Activated T-cell treated with anti-CD3 and anti-CD28 coated beads, Interleukin-2, amount 50 U/mL, for 72 hours (primary cell): ENCODE data around the gene CTNNA1. TPM values are rescaled to one million over a fixed set of nuclear protein-coding genes. Genes with fewer than 3 reads are reported as not detected.
"Not testable (repeated sequence)": the region's sequence is repeated elsewhere in the genome, so short reads cannot be mapped to it uniquely, and the experiment has no call there.

Source experiments
- ATAC-seq, 2 donors: fragments of 150-1000 bp; cut with Tn5 transposase; replicated peaks in 1 of 2; 2 replicates each; pipeline ENCODE4 v1.10.0; 2021; ENCODE audit warnings: moderate library complexity in 2 of 2, mild to moderate bottlenecking in 1 of 2
- DNase-seq, 2 donors: peaks; one replicate each; pipeline ENCODE4 v3.0.0; 2021 to 2022; ENCODE audit warnings: mixed read lengths in 1 of 2
- H3K27ac Mint-ChIP-seq: one replicate; pipeline ENCODE4 v1.8.0; 2022; ENCODE audit warnings: mild to moderate bottlenecking, moderate library complexity, mixed read lengths
- H3K27me3 Mint-ChIP-seq: one replicate; pipeline ENCODE4 v1.8.0; 2022; ENCODE audit warnings: low read depth, mixed read lengths
- H3K36me3 Mint-ChIP-seq, 2 donors: one replicate each; pipeline ENCODE4 v1.8.0; 2022; ENCODE audit warnings: mixed read lengths in 2 of 2, mild to moderate bottlenecking in 1 of 2; ENCODE audit not compliant: insufficient read depth in 2 of 2
- H3K4me1 Mint-ChIP-seq: one replicate; pipeline ENCODE4 v1.8.0; 2022; ENCODE audit warnings: low read depth, mixed read lengths
- H3K4me3 Mint-ChIP-seq, 2 donors: one replicate each; pipeline ENCODE4 v1.8.0; 2022; ENCODE audit warnings: mild to moderate bottlenecking in 2 of 2, mixed read lengths in 2 of 2, moderate library complexity in 2 of 2
- H3K9me3 Mint-ChIP-seq, 2 donors: one replicate each; pipeline ENCODE4 v1.8.0; 2022; ENCODE audit warnings: mixed read lengths in 2 of 2
- total RNA-seq, 2 donors: library from RNA; stranded (reverse); gene quantifications; one replicate each; pipeline ENCODE4 v1.2.3, GENCODE V29; 2022

Gene CTNNA1, protein sequence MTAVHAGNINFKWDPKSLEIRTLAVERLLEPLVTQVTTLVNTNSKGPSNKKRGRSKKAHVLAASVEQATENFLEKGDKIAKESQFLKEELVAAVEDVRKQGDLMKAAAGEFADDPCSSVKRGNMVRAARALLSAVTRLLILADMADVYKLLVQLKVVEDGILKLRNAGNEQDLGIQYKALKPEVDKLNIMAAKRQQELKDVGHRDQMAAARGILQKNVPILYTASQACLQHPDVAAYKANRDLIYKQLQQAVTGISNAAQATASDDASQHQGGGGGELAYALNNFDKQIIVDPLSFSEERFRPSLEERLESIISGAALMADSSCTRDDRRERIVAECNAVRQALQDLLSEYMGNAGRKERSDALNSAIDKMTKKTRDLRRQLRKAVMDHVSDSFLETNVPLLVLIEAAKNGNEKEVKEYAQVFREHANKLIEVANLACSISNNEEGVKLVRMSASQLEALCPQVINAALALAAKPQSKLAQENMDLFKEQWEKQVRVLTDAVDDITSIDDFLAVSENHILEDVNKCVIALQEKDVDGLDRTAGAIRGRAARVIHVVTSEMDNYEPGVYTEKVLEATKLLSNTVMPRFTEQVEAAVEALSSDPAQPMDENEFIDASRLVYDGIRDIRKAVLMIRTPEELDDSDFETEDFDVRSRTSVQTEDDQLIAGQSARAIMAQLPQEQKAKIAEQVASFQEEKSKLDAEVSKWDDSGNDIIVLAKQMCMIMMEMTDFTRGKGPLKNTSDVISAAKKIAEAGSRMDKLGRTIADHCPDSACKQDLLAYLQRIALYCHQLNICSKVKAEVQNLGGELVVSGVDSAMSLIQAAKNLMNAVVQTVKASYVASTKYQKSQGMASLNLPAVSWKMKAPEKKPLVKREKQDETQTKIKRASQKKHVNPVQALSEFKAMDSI
- 10 to 100 TPM; 62.3 to 73.0 TPM for total RNA-seq

DNA sequence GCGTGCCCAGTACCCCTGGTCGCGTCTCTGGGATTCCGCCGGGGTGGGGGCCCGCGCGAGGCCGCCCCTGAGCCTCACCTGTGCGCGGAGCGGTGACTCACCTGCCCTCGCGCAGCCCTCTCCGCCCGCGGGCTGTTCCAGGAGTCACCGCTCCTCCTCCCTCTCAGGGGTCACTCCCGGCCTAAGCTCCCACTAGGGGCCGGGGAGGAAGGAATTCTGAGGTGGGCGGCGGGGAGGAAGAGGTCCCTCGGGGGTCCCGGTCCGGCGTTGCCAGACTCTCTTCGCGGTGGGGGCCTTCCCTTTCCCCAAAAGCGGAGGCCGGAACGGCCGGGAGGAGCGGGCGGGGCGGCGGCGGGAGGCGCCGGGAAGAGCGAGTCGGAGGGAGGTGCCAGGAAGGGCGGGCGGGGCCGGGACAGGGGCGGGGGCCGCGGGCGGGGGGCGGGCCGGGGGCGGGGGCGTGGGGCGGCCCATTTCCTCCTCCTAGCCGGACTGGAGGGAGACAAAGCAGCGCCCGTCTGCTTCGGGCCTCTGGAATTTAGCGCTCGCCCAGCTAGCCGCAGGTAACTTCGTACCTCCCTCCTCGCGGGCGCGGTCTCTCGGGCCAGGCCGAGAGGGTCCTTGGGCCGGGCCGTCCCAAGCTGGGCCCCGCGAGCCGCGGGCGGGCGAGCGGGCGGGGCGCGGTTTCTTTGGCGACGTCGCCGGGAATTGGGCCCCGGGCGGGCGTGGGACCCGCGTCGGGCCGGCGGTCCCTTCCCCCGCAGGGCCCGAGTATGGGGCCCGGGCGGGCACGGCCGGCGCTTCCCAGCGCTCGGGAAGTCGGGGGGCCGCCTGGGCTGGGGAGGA is at the start of gene CTNNA1:
CTNNA1 (plus strand) TSS at position 475 of the 843 bp plus-strand sequence. CDS start 28,500 bp downstream, outside the sequence.
- peaks cover 38% of the 10 kb centered on the region for H3K4me1 Mint-ChIP-seq
- ATAC-seq (peak; percentile 70), DNase-seq (peak; percentile 63 to 65)
- H3K9me3 Mint-ChIP-seq, result no peaks in the 10 kb centered on the region
- H3K4me3 Mint-ChIP-seq, result peak within 1 kb of the TSS; percentile 87 to 88
- H3K27ac Mint-ChIP-seq, result peak within 1 kb of the TSS; percentile 33
- peaks cover 42% of the 10 kb centered on the region for H3K27me3 Mint-ChIP-seq
- peaks cover 4 to 6% of the 10 kb centered on the region in 2 donors for H3K36me3 Mint-ChIP-seq

DNA sequence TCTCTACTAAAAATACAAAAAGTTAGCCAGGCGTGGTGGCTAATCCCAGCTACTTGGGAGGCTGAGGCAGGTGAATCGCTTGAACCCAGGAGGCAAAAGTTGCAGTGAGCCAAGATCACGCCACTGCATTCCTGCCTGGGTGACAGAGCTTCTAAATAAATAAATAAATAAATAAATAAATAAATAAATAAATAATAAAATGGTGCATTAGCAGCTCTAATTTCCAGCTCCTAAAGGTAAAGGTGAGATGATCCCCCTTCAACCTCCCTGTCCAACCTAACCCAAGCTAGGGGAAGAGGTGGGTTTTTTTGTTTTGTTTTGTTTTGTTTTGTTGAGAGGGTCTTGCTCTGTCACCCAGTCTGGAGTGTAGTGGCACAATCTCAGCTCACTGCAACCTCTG is 49.4 kb upstream of the CTNNA1 start:
- not testable (repeated sequence) for H3K27ac Mint-ChIP-seq, H3K9me3 Mint-ChIP-seq

DNA sequence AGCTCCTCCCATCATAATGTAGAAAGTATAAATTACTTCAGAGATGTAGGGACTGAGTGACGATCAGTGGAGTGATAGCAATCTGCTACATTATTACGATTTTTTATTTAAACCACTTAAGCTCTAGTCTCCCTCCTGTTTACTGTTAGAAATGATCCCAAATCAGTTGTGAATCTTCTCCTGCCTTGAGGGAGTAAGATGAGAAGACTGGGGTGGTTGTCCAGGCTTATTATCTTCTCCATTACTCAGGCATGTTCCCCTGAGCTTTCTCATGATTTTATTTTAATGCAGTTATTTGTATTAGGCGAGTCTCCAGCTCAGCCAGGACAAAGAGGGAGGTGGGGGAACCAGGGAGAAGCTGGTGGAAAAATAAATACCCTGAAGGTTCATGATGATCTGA is 48.2 kb upstream of the CTNNA1 start:
- Mint-ChIP-seq H3K27ac (no peak overlapping the region), H3K36me3 (no peaks in the 10 kb centered on the region), H3K4me3 (no peak overlapping the region), H3K4me1 (no peaks in the 10 kb centered on the region), H3K9me3 (peaks cover 0 to 3% of the 10 kb centered on the region in 2 donors), H3K27me3 (peaks cover 81% of the 10 kb centered on the region)
- DNase-seq (no peak), ATAC-seq (no peak)

More for the DNA sequence above, 49.4 kb upstream of the CTNNA1 start:
- not testable (repeated sequence) for H3K36me3 Mint-ChIP-seq, H3K4me3 Mint-ChIP-seq, DNase-seq, H3K4me1 Mint-ChIP-seq, ATAC-seq
- H3K27me3 Mint-ChIP-seq, result peaks cover 89% of the 10 kb centered on the region

DNA sequence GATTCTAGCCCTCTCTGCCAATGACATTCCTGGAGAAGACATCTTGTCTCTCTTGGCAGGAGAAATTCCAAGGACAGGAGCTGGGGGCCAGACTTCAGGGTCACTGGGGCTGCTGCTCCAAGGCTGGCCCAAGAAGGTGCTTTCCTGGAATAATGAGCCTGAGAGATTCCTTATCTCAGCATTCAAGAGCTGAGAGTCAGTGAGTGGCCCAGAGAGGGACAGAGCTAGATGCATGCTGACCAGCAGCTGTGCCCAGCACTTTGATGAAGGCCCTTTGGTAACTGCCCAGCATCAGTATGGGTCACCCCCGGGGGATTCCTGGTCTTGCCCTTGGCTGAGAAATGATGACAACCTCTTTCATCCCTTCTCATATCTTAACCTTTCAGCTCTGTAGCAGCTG is 47.7 kb upstream of the CTNNA1 start:
- Mint-ChIP-seq H3K4me1 (no peaks in the 10 kb centered on the region), H3K4me3 (no peak overlapping the region), H3K9me3 (peaks cover 0 to 3% of the 10 kb centered on the region in 2 donors), H3K36me3 (no peaks in the 10 kb centered on the region), H3K27me3 (peaks cover 83% of the 10 kb centered on the region), H3K27ac (no peak overlapping the region)
- DNase-seq, result no peak
- ATAC-seq, result no peak

DNA sequence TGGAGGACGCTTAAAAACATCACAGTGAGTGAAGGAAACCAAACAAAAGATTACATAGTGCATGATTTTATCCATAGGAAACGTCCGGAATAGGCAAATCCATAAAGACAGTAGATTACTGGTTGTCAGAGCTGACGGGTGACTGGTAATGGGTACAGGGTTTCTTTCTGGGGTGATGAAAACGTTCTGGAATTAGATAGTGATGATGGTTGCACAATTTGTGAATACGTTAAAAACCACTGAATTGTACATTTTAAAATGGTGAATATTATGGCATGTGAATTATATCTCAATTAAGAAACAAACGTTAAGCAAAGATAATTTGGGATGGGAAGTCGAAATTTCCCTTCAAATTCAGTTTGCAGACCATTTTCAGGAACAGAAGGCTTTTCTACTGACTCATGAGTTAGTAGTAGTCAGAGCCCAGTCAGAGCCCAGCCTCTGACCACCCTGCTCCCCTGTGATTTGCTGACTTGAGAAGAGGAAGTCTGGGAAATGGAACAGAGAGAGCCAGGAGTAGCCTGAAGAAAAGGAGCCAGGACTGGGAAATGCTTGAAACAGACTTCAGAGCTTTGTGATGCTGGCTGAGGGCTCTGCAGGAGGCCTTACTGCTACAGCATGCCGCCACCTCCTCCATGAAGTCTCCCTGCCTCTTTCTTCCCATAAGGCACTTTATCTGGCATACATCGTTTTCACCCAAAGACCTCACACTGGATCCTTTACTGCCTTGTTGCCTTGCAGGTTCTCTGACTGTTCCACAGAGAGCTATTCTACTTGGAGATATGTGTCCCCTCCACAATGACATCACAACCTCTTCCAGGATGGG is 46.4 kb upstream of the CTNNA1 start:
- H3K4me1 Mint-ChIP-seq, result no peaks in the 10 kb centered on the region
- no peak overlapping the region for H3K4me3 Mint-ChIP-seq
- H3K27me3 Mint-ChIP-seq, result peaks cover 76% of the 10 kb centered on the region
- ATAC-seq (no peak), DNase-seq (no peak)
- H3K9me3 Mint-ChIP-seq, result no peaks in the 10 kb centered on the region
- no peak overlapping the region for H3K27ac Mint-ChIP-seq
- H3K36me3 Mint-ChIP-seq, result no peaks in the 10 kb centered on the region

DNA sequence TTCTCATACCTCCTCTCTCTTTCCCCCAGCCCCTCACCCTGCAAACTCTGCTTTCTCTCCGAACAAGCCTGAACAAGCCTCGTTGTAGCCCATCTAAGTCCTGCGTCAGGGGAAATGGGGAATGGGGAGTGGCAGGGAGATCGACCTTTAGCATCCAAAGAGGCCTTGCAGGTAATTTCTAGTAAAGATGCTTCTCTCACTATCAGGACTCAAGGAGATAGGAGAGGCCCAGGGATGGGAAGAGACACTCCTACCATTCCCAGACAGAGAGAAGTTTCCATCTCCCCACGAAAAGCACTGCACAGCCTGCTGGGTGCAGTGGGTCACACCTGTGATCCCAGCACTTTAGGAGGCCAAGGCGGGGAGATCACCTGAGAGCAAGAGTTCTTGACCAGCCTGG is 44.4 kb upstream of the CTNNA1 start:
- H3K36me3 Mint-ChIP-seq, result no peaks in the 10 kb centered on the region
- peaks cover 69% of the 10 kb centered on the region for H3K27me3 Mint-ChIP-seq
- ATAC-seq (no peak), DNase-seq (no peak)
- no peak overlapping the region for H3K4me3 Mint-ChIP-seq
- no peaks in the 10 kb centered on the region for H3K9me3 Mint-ChIP-seq
- no peak overlapping the region for H3K27ac Mint-ChIP-seq
- H3K4me1 Mint-ChIP-seq, result no peaks in the 10 kb centered on the region

DNA sequence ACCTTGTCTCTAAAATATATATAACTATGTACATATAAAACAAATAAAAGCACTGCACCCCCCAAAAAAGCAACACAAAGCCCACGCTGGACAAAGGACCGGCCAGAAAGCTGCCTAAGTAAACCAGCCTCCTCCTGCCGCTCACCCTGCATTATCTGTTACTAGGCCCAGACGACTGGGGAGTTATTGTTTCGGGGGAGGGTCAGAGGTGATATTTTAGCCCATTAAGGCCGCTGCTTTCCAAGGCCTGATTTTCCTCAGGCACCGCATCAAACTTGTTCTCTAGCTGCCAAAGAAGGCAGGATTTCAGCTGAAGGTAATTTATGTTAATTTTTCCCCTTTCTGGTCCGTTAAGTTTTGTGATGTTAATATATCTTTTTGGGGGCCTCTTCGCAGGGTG is 44.0 kb upstream of the CTNNA1 start:
- Mint-ChIP-seq H3K36me3 (no peaks in the 10 kb centered on the region), H3K9me3 (no peaks in the 10 kb centered on the region), H3K27ac (no peak overlapping the region), H3K4me1 (peaks cover 3% of the 10 kb centered on the region), H3K4me3 (no peak overlapping the region), H3K27me3 (peaks cover 69% of the 10 kb centered on the region)
- DNase-seq (no peak), ATAC-seq (no peak)

DNA sequence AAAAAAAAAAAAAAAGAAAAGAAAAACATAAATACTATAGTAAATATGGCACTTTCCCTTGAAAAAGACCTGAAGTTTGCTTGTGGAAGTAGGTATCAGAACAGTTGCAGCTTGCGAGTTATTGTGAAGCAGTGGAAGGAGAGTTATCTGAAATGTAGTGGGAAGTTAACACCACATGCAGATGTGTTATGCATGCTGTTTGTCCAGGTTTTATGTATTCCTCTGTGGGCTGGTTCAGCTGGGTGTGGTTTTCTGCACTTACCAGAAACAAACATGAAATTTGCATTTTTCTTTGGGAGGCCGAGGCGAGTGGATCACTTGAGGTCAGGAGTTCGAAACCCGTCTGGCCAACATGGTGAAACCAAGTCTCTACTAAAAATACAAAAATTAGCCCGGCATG is 42.1 kb upstream of the CTNNA1 start:
- peaks cover 69% of the 10 kb centered on the region for H3K27me3 Mint-ChIP-seq

DNA sequence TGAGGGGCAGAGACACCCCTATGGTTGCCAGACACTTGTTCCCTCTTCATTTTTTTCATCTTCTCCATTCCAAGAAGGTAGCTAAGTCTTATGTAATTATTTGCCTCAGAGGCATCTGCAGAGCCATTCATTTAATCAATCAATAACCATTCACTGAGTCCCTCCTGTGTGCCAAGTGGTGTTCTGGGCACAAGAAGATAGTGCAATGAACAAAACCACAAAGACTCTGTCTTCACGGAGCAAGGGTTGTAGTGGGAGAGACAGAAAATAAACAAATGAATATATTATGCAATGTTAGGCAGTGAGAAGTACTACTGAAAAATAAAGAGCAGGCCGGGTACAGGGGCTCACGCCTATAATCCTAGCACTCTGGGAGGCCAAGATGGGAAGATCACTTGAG is 41.4 kb upstream of the CTNNA1 start:
- DNase-seq (no peak), ATAC-seq (no peak)
- peaks cover 63% of the 10 kb centered on the region for H3K27me3 Mint-ChIP-seq
- H3K4me3 Mint-ChIP-seq, result no peak overlapping the region
- H3K27ac Mint-ChIP-seq, result no peak overlapping the region
- no peaks in the 10 kb centered on the region for H3K36me3 Mint-ChIP-seq
- H3K9me3 Mint-ChIP-seq, result no peaks in the 10 kb centered on the region
- peaks cover 9% of the 10 kb centered on the region for H3K4me1 Mint-ChIP-seq

More for the DNA sequence above, 42.1 kb upstream of the CTNNA1 start:
- ATAC-seq (no peak), DNase-seq (no peak)
- H3K4me1 Mint-ChIP-seq, result peaks cover 9% of the 10 kb centered on the region
- H3K9me3 Mint-ChIP-seq, result no peaks in the 10 kb centered on the region
- H3K36me3 Mint-ChIP-seq, result no peaks in the 10 kb centered on the region
- H3K27ac Mint-ChIP-seq, result no peak overlapping the region
- no peak overlapping the region for H3K4me3 Mint-ChIP-seq

DNA sequence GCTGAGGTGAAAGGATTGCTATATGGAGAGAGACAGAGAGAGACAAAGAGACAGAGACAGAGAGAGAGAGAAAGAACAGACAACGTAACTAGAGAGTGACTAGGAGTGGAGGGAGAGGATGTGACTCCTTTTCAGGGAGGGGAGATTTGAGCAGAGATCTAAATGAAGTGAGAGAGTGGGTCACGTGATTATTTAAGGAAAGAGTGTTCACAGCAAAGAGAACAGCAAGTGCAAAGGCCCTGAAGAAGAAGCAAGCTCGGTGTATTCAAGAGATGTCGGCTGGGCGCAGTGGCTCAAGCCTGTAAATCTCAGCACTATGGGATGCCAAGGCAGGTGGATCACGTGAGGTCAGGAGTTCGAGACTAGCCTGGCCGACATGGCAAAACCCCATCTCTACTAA is 40.9 kb upstream of the CTNNA1 start:
- ATAC-seq (no peak), DNase-seq (no peak)
- Mint-ChIP-seq H3K4me1 (peaks cover 9% of the 10 kb centered on the region), H3K4me3 (no peak overlapping the region), H3K36me3 (no peaks in the 10 kb centered on the region), H3K27me3 (peaks cover 58% of the 10 kb centered on the region), H3K27ac (no peak overlapping the region), H3K9me3 (no peaks in the 10 kb centered on the region)

DNA sequence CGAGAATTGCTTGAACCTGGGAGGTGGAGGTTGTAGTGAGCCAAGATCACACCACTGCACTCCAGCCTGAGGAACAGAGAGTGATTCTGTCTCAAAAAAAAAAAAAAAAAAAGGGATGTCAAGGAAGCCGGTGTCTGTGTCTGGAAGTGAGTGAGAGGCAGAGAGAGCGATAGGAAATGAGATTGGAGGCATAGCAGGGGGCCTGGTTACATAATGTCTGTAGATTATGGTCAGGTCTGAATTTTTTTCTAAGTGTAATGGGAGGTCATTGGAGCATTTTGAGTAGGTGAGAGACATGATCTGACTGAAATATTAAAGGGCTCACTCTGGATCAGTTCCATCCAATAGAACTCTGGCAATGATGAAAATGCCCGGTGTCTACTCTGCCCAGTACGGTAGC is 40.4 kb upstream of the CTNNA1 start:
- H3K36me3 Mint-ChIP-seq, result no peaks in the 10 kb centered on the region
- no peak for ATAC-seq
- H3K27ac Mint-ChIP-seq, result no peak overlapping the region
- H3K27me3 Mint-ChIP-seq, result peaks cover 53% of the 10 kb centered on the region
- no peaks in the 10 kb centered on the region for H3K9me3 Mint-ChIP-seq
- peaks cover 9% of the 10 kb centered on the region for H3K4me1 Mint-ChIP-seq
- DNase-seq, result no peak
- no peak overlapping the region for H3K4me3 Mint-ChIP-seq

DNA sequence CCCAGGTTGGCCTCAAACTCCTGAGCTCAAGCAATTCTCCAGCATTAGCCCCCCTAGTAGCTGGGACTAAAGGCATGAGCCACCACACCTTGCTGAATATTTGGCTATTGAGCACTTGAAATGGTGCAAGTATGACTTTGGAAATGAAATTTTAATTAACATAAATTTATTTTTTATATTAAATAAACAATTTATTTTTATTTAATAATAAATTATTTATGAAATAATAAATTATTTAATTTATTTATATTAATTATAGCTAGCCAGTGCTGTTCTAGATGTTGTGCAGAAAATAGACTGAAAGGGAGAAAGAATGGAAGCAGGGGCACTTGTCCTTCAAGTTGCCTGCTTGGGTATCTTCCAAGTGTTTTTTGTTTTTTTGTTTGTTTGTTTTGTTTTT is 40.0 kb upstream of the CTNNA1 start:
- Mint-ChIP-seq H3K27ac (no peak overlapping the region), H3K4me1 (peaks cover 9% of the 10 kb centered on the region), H3K9me3 (no peaks in the 10 kb centered on the region), H3K27me3 (peaks cover 49% of the 10 kb centered on the region), H3K36me3 (no peaks in the 10 kb centered on the region), H3K4me3 (no peak overlapping the region)
- ATAC-seq (no peak), DNase-seq (no peak)
